K562 (cell line): ENCODE results near the gene PEX19. TPM values are rescaled to one million over a fixed set of nuclear protein-coding genes. Genes with fewer than 3 reads are reported as not detected.

Experiments used
- ATAC-seq: fragments of 200-7000 bp; cut with Tn5 transposase; 3 replicates; pipeline ENCODE4 v1.9.1; 2020; ENCODE audit warnings: moderate library complexity
- BruUV-seq: library from RNA; stranded (reverse); fragments of 400-500 nt; replicated peaks from 2 replicates; lab custom pipeline; 2021; lab: Mats Ljungman, UMichigan
- CTCF ChIA-PET: fragments of 300-600 bp; formaldehyde crosslinking; extraction: SDS; loops from one replicate; lab custom pipeline; 2021; ENCODE audit warnings: low intra/inter-chr PET ratio; lab: Yijun Ruan, JAX
- POLR2A ChIA-PET: fragments of 300-600, 350-650 bp; sonication (Branson Sonifier 250); formaldehyde crosslinking; extraction: SDS; loops from one replicate; lab custom pipeline; 2021; ENCODE audit warnings: antibody characterized with exemption, inconsistent platforms; lab: Yijun Ruan, JAX
- DNase-seq, 4 experiments: peaks; one replicate each; pipeline versions ENCODE4 v3.0.0 to v3.0.0-alpha.2; 2011 to 2018; ENCODE audit warnings: low spot score in 3 of 4, mixed read lengths in 3 of 4; ENCODE audit errors: extremely low read depth in 1 of 4
- FAIRE-seq: peaks from 2 replicates; lab custom pipeline; 2011; peaks lifted over from hg19 to GRCh38; lab: Jason Lieb, UNC
- H2AFZ ChIP-seq: 2 replicates; pipeline ENCODE4 v1.6.0; 2011; ENCODE audit warnings: low read depth, low read length, control low read depth, inconsistent platforms
- H3K27ac ChIP-seq: fragments of 200-600 bp; 3 replicates; pipeline ENCODE4 v1.8.0; 2011; ENCODE audit warnings: low read depth, mild to moderate bottlenecking, control low read depth, inconsistent platforms, low read length, moderate library complexity, mixed read lengths; ENCODE audit errors: extremely low read depth
- H3K27me3 ChIP-seq, 2 experiments: fragments of 300-600 bp in 1 of 2; 2 replicates in 1 of 2; 3 replicates in 1 of 2; pipeline versions ENCODE4 v1.6.0 to v1.8.0; 2011; ENCODE audit warnings: inconsistent platforms in 2 of 2, low read length in 2 of 2, mild to moderate bottlenecking in 1 of 2, mixed read lengths in 1 of 2, moderate library complexity in 1 of 2; ENCODE audit not compliant: control insufficient read depth in 2 of 2, insufficient read depth in 2 of 2
- H3K36me3 ChIP-seq: fragments of 300-600 bp; 3 replicates; pipeline ENCODE4 v1.8.0; 2011; ENCODE audit warnings: mild to moderate bottlenecking, low read length, inconsistent platforms; ENCODE audit not compliant: control insufficient read depth, insufficient read depth
- H3K4me1 ChIP-seq, 2 experiments: fragments of 200-600 bp in 1 of 2; replicated peaks in 1 of 2; 2 replicates in 1 of 2; 3 replicates in 1 of 2; pipeline versions ENCODE4 v1.5.1 to v1.8.0; 2011; ENCODE audit warnings: inconsistent platforms in 2 of 2, low read length in 2 of 2, mild to moderate bottlenecking in 1 of 2, mixed read lengths in 1 of 2, moderate library complexity in 1 of 2; ENCODE audit not compliant: control insufficient read depth in 2 of 2, insufficient read depth in 2 of 2
- H3K4me2 ChIP-seq: 2 replicates; pipeline ENCODE4 v1.6.1; 2011; ENCODE audit warnings: low read length, control low read depth, inconsistent platforms, mixed read lengths; ENCODE audit not compliant: insufficient read depth
- H3K4me3 ChIP-seq: fragments of 200-600 bp; sonication (generic), shearing (Covaris generic); 2 replicates; pipeline ENCODE4 v1.5.1; 2016; ENCODE audit warnings: control low read depth, inconsistent platforms
- H3K79me2 ChIP-seq: fragments of 200-600 bp; 3 replicates; pipeline ENCODE4 v1.8.0; 2011; ENCODE audit warnings: low read length, inconsistent platforms; ENCODE audit not compliant: control insufficient read depth, insufficient read depth
- H3K9ac ChIP-seq, 2 experiments: 2 replicates each; pipeline versions ENCODE4 v1.6.0 to v1.6.1; 2011; ENCODE audit warnings: low read depth in 2 of 2, low read length in 2 of 2, control low read depth in 1 of 2, inconsistent platforms in 1 of 2, mild to moderate bottlenecking in 1 of 2, mixed read lengths in 1 of 2; ENCODE audit not compliant: insufficient read depth in 1 of 2
- H3K9me1 ChIP-seq: one replicate; pipeline ENCODE4 v1.6.0; 2011; ENCODE audit warnings: inconsistent platforms, mild to moderate bottlenecking, low read length, moderate library complexity; ENCODE audit not compliant: control insufficient read depth, insufficient read depth
- H3K9me3 ChIP-seq: replicated peaks from 2 replicates; pipeline ENCODE4 v1.5.1; 2011; ENCODE audit warnings: low read depth, low read length, inconsistent platforms; ENCODE audit not compliant: control insufficient read depth, insufficient read depth
- H4K20me1 ChIP-seq: replicated peaks from 2 replicates; pipeline ENCODE4 v1.6.1; 2011; ENCODE audit warnings: low read length, inconsistent platforms, mixed read lengths; ENCODE audit not compliant: control insufficient read depth, insufficient read depth
- ATF7 ChIP-seq: fragments of 450-650 bp; IDR thresholded peaks from 2 replicates; pipeline ENCODE4 v1.7.1; 2014; ENCODE audit warnings: mild to moderate bottlenecking, moderate library complexity
- ESRRA ChIP-seq: fragments of 450-650 bp; IDR thresholded peaks from 2 replicates; pipeline ENCODE4 v1.6.1; 2014; ENCODE audit warnings: low read depth, mild to moderate bottlenecking, moderate library complexity, borderline replicate concordance
- GTF2E2 ChIP-seq: fragments of 200-800 bp; sonication (Bioruptor generic); IDR thresholded peaks from 2 replicates; pipeline ENCODE4 v1.6.1; 2016; ENCODE audit warnings: missing genetic modification characterization, missing compliant biosample characterization
- MAFF ChIP-seq: IDR thresholded peaks from 2 replicates; pipeline ENCODE4 v1.6.1; 2012; ENCODE audit warnings: low read length, improper control_type of control experiment
- MAFK ChIP-seq: IDR thresholded peaks from 2 replicates; pipeline ENCODE4 v1.6.1; 2011; ENCODE audit warnings: low read length, improper control_type of control experiment
- MCM7 ChIP-seq, 2 experiments: fragments of 450-650 bp; IDR thresholded peaks; 2 replicates each; pipeline ENCODE4 v1.6.1; 2016 to 2018
- MTA2 ChIP-seq: fragments of 450-650 bp; IDR thresholded peaks from 2 replicates; pipeline ENCODE4 v1.6.1; 2016; ENCODE audit warnings: low read depth
- OTX1 ChIP-seq: fragments of 450-650 bp; formaldehyde crosslinking; IDR thresholded peaks from 2 replicates; pipeline ENCODE4 v1.4.0; 2022; ENCODE audit warnings: mild to moderate bottlenecking
- PHF20 ChIP-seq: fragments of 450-650 bp; IDR thresholded peaks from 2 replicates; pipeline ENCODE4 v1.6.1; 2018; ENCODE audit not compliant: partially characterized antibody
- PHF8 ChIP-seq: fragments of 200-600 bp; sonication (generic); IDR thresholded peaks from 2 replicates; pipeline ENCODE4 v1.6.1; 2012; ENCODE audit warnings: mixed run types, mild to moderate bottlenecking, inconsistent platforms, low read length, moderate library complexity, borderline replicate concordance
- PYGO2 ChIP-seq: fragments of 450-650 bp; IDR thresholded peaks from 2 replicates; pipeline ENCODE4 v1.6.1; 2016; ENCODE audit warnings: mild to moderate bottlenecking, missing genetic modification characterization, moderate library complexity, missing compliant biosample characterization
- SIN3B ChIP-seq: fragments of 450-650 bp; IDR thresholded peaks from 2 replicates; pipeline ENCODE4 v1.6.1; 2017; ENCODE audit warnings: low read depth, mild to moderate bottlenecking, moderate library complexity
- SIRT6 ChIP-seq: IDR thresholded peaks from one replicate; pipeline ENCODE4 v1.6.1; 2012; ENCODE audit warnings: low read depth, mild to moderate bottlenecking, control low read depth, inconsistent platforms, low read length, moderate library complexity
- SUPT5H ChIP-seq: fragments of 450-650 bp; IDR thresholded peaks from 2 replicates; pipeline ENCODE4 v1.6.1; 2016
- USF1 ChIP-seq: sonication (generic); formaldehyde crosslinking; IDR thresholded peaks from 2 replicates; pipeline ENCODE4 v1.9.0; 2022; ENCODE audit warnings: mild to moderate bottlenecking, missing genetic modification reagents
- ZFP1 ChIP-seq: fragments of 450-650 bp; formaldehyde crosslinking; IDR thresholded peaks from 2 replicates; pipeline ENCODE4 v1.4.0; 2020; ENCODE audit warnings: mild to moderate bottlenecking, mixed read lengths
- ZKSCAN3 ChIP-seq: fragments of 250-450 bp; sonication (Bioruptor Pico); IDR thresholded peaks from 2 replicates; pipeline ENCODE4 v1.4.0; 2020
- ZNF124 ChIP-seq: sonication (generic); formaldehyde crosslinking; IDR thresholded peaks from 2 replicates; pipeline ENCODE4 v1.8.1; 2022; ENCODE audit warnings: missing genetic modification reagents
- ZNF584 ChIP-seq: fragments of 200-800 bp; sonication (Bioruptor generic); IDR thresholded peaks from 2 replicates; pipeline ENCODE4 v1.6.1; 2016; ENCODE audit warnings: low read depth, mild to moderate bottlenecking, missing genetic modification characterization, missing compliant biosample characterization
- WGBS: fragments of 100-300 bp; shearing (Covaris generic); methylation state at CpG from one replicate; pipeline ENCODE4 v1.1.6; 2016; ENCODE audit warnings: low coverage, mixed read lengths; ENCODE audit not compliant: insufficient coverage; ENCODE audit errors: missing lambda C conversion rate; 5-methylcytosine and 5-hydroxymethylcytosine counted together
- in situ Hi-C: fragments of 300-500 bp; cut with MboI; formaldehyde crosslinking; loops from 4 replicates; pipeline ENCODE4 v1.15.0; 2018; ENCODE audit warnings: inconsistent platforms, mixed read lengths
- intact Hi-C: fragments of 100-400 bp; cut with micrococcal nuclease; formaldehyde crosslinking; loops from 2 replicates; pipeline ENCODE4 v1.14.2; 2022
- polyA plus RNA-seq, 8 experiments: library from polyadenylated mRNA; depleted of rRNA in 4 of 8; stranded (reverse) in 5 of 8; unstranded in 3 of 8; fragments of >200 nt; fragmentation: Nextera tagmentation in 2 of 8; fragmentation: Illumina TruSeq in 1 of 8; extraction: Ambion mirVana in 2 of 8; extraction: Trizol in 1 of 8; gene quantifications; 2 replicates each; pipeline versions ENCODE4 v1.2.1 to v1.2.3, GENCODE V29; 2011 to 2014; ENCODE audit warnings: inconsistent platforms in 1 of 8, missing spikeins in 1 of 8
- total RNA-seq, 7 experiments: library from RNA; depleted of rRNA in 6 of 7; stranded (reverse); fragments of >200 nt in 6 of 7; fragmentation: Illumina TruSeq in 2 of 7; extraction: Trizol in 2 of 7; gene quantifications; 2 replicates each; pipeline versions ENCODE4 v1.2.1 to v1.2.3, GENCODE V29; 2011 to 2021; ENCODE audit warnings: low replicate concordance in 1 of 7
- TF ChIP-seq, protein P1 (sequence below): sonication (generic); formaldehyde crosslinking; IDR thresholded peaks from 2 replicates; pipeline ENCODE4 v1.8.0; 2022; ENCODE audit warnings: missing genetic modification reagents, mild to moderate bottlenecking, moderate library complexity, borderline replicate concordance

PEX19 gene
- total and polyA plus RNA-seq, 9 of the 15 experiments (the other 6 are each of a cell fraction or from before 2014, with no cell fraction given) = 32.5 to 103 (median 59.8) TPM

DNA sequence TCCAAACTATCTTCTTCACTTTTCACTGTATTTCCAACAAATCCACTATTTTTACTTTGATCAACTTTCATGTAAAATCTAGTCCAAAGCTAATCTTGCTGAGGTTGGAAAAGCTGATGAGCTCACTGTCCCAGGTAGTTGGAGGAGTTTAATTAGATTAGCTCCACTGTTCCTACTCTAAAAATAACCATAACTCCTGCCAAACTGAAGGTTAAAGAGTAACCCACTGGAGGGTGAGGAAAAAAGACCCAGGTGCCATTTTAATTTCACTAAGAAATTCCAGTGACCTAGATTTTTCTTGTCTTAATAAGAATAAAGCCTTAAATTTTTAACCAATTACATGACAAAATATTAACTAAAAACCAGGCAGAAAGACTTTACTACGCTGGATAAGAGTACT, 37.9 kb downstream of the PEX19 start:
- no peaks in the 10 kb centered on the region for H3K9me3 ChIP-seq
- peaks cover 44% of the 10 kb centered on the region for H3K36me3 ChIP-seq
- H3K9me1 ChIP-seq = no peaks in the 10 kb centered on the region
- FAIRE-seq (no peak), ATAC-seq (no peak), DNase-seq (no peak)
- intact Hi-C loops (no loop called here), in situ Hi-C loops (no loop called here)
- 89% methylated on average over 1 of the region's 1 CpG for WGBS
- H3K27me3 ChIP-seq = no peaks in the 10 kb centered on the region
- no peak overlapping the region for H3K4me3 ChIP-seq
- H2AFZ ChIP-seq = no peak overlapping the region
- TF ChIP-seq ZKSCAN3 (CRISPR knock-in tag) (no peak), OTX1 (no peak), USF1 (no peak), ZNF124 (CRISPR knock-in tag) (no peak), MAFK (no peak), ZFP1 (CRISPR knock-in tag) (no peak), PHF20 (no peak), MAFF (no peak), ZNF584 (CRISPR knock-in tag) (no peak), MCM7 (IDR thresholded peaks at IDR 0.05) (no peak), ATF7 (no peak), SUPT5H (no peak), SIRT6 (no peak), PHF8 (no peak), ESRRA (no peak), PYGO2 (tag) (no peak), SIN3B (no peak), MTA2 (no peak), GTF2E2 (tag) (no peak)
- TF ChIP-seq, protein P1, sequence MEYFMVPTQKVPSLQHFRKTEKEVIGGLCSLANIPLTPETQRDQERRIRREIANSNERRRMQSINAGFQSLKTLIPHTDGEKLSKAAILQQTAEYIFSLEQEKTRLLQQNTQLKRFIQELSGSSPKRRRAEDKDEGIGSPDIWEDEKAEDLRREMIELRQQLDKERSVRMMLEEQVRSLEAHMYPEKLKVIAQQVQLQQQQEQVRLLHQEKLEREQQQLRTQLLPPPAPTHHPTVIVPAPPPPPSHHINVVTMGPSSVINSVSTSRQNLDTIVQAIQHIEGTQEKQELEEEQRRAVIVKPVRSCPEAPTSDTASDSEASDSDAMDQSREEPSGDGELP = no peak
- BruUV-seq = no TSS peak
- H4K20me1 ChIP-seq = peaks cover 5% of the 10 kb centered on the region; the same call in 1 of the 2 replicates
- CTCF ChIA-PET = no interaction called here
- H3K4me1 ChIP-seq = no peaks in the 10 kb centered on the region
- no peak overlapping the region for H3K4me2 ChIP-seq
- no peak overlapping the region for H3K9ac ChIP-seq
- POLR2A ChIA-PET = interaction anchor here (1.1 to 2.9 kb wide), 2 partner anchors 11 to 12 kb away, joined by 4 to 12 read pairs; no protein-coding TSS in a partner anchor
- H3K79me2 ChIP-seq = peaks cover 56% of the 10 kb centered on the region
- no peak overlapping the region for H3K27ac ChIP-seq
